NCI-H774 (cell line): ENCODE results near the gene HOXD13.

Experiments
- DNase-seq: peaks from one replicate; lab custom pipeline; 2025; lab: John Stamatoyannopoulos, UW

The HOXD13 gene

DNA sequence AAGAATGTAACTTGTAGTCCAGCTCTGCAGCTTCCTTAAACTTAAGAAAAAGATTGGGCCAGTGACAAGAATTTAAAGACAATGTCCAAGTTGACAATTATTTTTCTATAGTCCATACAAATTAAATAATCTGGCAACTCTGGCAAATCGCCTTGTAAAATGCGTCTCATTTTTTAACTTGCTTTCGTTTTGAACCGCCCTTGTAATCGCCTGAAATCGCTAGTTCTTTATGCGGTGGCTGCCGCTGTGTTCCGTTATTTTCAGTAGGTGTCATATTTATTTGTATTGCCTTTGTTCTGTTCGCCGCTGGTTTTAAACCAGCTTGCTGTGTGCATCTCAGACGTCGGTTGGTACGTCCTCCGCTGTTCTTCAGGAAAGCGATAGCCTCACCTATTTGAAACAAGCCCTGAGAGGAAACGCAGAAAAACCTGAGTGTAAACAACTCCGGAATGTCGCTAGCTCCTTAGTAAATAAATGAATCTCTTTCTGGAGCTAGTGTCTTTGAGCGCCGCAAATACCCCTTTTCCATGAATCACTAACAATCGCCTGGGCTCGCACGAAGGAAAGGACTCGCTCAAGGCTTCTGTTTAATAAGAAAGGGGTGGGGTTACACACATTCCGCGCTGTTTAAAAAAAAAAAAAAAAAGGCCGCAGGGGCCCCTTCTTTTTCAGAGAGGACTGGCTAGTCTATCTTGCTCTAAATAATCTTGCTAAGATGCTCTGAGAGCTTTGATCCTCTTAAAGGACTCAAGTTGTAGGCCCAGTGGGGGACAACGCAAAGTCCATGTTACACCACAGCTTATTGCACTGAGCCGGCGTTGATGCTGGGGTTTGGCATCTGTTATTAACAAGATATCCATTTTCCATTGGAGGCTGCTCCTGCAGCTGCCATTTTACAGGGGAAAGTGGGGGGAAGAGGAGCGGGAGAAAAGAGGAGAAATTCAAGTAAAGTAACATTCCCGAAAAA lies 40.0 kb downstream of the HOXD13 start:
- no peak for DNase-seq

DNA sequence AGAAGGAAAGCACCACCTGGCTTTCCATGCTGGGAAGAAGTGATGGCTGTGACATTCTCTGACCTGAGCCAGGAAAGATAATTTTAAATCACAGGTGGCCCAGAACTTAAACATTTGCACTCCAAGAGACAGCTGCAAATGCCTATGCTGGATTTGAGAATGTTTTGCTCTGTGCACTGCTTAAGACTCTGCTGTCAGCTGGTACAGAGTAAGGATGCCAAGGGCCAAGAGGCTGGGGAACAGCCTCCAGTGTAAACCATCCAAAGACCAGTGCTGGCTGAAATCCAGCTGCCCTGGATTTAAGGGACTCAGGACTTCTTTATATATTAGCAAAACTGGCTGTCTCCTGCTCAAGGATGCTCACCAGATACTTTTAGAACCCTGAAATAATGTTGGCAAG lies 40.9 kb downstream of the HOXD13 start:
- DNase-seq = no peak

DNA sequence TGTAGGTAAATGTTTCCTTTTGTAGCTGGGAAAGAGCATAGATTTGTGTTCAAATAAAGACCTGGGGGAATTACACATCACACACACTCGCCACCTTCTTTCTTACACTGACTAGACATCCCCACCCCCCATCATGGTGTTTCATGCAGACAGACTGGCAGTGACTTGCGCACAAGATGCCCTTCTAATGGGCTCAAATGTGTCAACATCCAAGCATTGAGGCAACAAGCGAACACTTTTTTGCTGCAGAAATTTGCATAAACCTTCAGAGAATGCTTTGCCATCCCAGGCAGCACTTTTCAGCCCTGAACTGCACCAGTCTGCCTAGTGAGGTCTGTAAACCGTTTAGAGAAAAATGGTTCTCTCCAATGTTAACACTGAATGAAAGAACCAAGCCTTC lies 41.5 kb downstream of the HOXD13 start:
- no peak for DNase-seq

DNA sequence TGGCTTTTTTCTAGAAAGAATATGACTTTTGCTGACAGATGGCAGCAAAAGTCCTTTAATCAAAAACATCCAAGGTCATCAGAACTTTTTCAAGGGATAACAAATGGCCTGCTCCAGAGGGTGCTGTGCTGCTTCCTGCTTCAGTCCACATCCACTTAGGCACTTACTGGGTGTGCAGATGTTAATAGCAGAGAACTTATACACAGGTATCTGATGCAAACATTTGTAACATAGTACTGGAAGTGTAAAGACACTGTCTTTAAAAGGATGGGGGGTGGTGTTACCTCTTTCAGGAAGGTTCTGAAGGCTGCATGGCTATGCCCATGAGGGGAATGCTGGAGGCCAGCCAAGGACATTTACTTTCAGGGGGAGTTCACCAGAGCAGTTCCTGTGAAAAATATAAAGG lies 42.5 kb downstream of the HOXD13 start:
- no peak for DNase-seq

DNA sequence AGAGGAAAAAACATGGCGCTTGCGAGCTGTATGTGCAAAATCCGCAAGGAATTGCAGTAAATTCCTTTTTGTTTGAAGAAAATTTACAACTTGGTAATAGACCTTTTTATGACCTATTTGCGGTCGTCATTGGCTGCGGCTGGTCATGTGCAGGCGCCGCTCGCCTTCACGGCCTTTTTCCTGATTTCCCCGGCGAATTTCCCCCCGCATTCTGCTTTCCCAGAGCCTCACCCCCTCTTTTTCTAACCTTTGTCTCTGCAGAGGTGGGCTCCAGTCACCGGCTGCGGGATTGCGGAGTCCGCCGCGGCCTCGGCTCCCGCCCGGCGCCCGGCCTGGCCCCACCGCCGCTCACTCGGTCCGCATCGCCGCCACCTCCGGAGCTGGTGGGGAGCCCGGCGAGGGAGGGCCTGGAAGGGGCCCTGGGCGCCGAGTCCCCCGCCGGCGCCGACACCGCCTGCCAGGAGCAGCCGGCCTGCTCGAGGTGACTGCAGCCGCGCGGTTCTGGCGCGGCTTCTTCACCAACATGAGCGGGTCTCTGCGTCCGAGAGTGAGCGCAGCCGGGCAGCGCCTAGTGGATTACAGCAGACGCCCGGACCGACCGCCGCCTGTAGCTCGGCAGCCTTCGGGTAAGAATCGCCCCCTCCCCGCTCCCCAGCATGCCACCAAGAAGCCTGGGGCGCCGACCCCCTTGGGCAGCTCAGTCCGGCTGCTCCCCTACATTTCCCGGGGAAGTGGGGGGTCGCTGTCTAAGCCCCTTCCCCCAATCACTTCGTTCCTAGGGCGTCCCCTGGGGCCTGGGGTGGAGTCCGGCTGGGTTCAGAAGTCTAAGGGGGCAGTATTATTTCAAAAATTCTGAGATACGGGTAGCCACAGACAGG lies 44.1 kb downstream of the HOXD13 start:
- DNase-seq = no peak

DNA sequence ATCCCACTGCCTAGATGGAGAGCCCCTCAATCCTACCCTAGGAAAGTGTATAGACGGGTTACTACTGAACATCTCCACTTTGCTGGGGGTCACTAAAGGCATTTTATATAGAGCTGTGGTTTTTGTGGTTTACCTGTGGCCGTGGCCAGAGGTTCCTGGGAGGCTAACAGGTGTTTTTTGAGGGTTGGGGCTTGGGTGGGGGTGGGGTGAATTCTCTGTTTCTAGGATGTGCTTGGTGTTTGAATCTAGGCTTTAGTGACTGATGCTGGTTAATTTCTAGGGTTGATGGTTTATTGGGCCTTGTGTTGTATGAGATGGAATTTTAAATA lies 44.7 kb downstream of the HOXD13 start:
- no peak for DNase-seq

DNA sequence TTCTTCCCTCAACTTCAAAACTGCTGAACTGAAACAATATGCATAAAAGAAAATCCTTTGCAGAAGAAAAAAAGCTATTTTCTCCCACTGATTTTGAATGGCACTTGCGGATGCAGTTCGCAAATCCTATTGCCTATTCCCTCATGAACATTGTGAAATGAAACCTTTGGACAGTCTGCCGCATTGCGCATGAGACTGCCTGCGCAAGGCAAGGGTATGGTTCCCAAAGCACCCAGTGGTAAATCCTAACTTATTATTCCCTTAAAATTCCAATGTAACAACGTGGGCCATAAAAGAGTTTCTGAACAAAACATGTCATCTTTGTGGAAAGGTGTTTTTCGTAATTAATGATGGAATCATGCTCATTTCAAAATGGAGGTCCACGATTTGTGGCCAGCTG lies 45.4 kb downstream of the HOXD13 start:
- DNase-seq = no peak

DNA sequence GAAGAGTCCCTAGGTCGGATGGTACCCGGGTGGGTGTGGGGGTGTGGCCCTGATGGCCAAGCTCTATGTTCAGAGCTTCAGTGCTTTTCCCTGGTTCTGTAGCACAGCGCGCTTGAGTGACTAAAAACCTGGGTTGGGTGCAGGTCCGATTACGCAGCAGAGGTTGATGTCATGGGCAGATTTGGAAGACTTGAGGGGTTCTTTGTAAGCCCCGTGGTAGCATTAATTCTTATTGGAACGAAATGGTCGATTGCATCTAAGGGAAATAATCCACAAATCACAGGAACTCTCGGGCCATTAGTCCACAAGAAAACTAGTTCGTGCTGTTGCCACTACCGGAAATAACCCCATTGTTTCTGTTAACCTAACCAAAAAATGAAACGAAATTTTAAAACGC lies 46.0 kb downstream of the HOXD13 start:
- DNase-seq = no peak

DNA sequence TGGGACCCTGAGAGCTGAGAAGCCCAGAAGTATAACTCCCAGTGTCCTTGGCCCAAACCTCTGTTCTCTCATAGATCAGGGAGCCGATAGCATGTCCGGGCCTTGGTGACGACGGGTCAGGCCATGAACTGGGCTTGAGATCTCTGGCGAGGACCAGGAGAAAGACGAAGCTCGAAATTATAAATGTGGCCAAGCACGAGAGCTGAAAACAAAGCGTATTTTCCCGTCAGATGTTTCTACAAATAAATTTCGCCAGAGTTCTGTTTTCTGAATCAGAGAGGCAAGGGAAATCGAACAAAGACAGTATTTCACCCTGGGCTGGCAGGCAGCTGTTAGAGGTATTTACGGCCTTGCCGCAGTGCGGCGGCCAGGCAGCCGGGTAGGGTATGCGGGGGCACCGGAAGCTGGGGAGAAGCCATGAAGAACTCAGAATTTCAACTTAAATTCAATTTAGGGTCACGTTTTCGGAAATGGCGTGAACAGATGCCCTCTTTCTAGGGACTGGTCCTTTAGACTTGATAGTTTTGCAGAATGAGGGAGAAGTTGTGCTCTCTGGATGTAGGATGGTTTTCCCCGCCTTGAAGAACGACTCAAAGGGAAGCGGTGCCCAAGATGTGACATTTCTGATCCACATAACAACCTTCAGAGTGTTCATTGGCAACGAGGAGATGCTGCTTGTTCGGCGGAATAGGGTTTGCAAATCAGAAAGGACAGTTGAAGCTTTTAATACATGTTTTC lies 46.6 kb downstream of the HOXD13 start:
- no peak for DNase-seq

DNA sequence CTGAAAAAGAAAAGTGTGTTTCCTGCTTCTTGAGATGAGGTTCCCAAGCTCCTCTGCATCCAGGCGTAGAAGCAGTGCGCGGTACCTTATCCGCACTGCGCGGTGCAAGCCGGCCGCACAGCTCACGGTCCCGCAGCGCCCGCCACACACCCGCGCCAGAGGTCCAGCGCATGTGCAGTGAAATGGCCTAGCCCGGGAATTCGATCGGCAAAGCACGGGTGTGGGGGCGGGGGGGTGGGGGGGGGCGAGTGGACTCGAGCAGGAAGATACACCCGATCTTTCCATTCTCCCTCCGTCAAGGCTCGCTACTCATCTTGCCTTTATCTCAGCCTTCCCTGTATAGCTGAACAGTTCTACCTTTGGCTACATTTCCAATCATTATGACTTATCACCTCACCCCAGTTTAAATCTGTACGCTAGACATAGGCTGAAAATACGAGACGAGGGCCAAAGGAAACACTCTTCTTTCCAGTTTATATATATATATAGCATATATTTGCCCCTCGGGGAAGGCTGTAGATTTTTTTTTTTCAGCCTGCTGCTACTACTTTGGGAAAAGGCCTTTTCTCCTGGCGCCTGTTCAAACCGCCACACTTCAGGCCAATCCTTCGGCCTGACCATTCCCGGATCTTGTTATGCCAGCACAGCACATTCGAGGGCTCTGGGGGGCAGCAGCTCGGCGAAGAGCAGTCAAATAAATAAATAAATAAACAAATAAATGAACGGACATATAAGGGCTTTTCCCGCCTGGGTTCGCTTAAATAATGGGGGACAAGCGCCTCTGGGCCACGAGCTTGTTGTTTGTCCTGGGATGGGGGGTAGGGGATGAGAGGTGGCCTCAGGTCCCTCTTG lies 47.4 kb downstream of the HOXD13 start:
- DNase-seq = no peak

DNA sequence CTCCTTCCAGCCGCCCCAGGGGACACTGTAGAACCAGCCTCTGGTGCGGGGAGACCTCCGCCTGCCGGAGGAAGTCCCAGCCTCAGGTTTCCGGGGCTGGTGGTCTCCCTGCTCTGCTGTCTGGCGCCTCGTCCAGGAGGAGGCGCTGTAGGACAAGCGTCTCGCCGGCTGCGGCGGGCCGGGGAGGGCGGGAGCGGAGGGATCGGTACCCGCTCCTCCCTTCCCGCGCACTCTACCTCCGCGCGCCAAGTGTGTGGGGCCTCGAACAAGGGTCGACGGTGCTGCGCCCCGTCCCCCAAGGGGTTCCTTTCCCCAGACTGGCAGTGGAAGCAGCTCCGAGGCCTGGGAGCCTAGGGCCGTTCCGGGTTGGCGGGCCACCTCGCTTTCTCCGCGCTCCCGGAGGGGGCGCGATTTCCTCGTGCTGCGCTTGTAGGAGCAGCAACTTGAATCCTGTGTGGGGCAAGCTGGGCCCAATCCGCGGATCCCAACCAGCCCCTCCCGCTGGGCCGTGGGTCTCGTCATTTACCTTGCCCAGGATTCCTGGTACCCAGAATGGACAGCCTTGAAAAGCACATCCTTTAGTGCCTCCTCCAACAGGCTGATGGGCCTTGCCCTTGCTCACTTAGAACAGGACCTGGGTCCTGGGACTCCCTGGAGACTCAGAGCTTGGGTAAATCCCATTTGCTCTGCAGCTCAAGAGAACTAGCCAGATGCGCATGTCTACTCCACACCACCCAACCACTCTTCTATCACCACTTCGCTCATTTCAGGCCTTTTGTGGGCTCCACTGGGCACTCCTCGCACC lies 48.2 kb downstream of the HOXD13 start:
- peak; percentile 75 for DNase-seq

DNA sequence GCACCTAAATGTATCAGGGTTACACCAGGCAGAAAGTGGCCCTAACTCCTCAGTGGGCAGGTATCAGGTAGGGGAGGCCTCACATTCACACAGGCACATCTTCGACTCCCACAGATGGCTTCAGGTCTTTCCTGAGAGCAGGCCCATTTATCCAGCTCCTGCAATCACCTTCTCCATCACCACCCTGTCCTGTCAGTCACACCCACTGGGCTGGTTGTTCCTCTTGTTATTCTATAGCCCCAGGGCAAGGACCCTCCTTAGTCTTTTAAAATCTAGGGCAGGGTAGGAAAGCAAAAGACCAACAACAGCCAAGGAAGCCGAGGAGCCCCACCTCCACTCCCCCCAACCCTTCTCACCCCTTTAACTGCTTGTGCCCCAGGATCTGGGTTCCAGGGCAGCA lies 49.8 kb downstream of the HOXD13 start:
- no peak for DNase-seq
